A673 (cell line): ENCODE data around the gene TMEM165.

ENCODE experiments used
- CTCF ChIP-seq: fragments of 300-800, 200-600 bp; sonication (generic); conservative IDR thresholded peaks from 2 replicates; pipeline ENCODE4 v1.5.1; 2017; ENCODE audit warnings: low read depth, mild to moderate bottlenecking, antibody characterized with exemption, low read length, moderate library complexity, mixed read lengths
- EZH2 ChIP-seq: fragments of 200-600 bp; sonication (generic); IDR thresholded peaks from 2 replicates; pipeline ENCODE4 v1.6.1; 2017; ENCODE audit warnings: borderline replicate concordance, low read depth, mild to moderate bottlenecking, mixed read lengths, antibody characterized with exemption, low read length; ENCODE audit not compliant: poor library complexity, severe bottlenecking

GRCh38 chr4:55346851-55347255 lies 48.9 kb upstream of the TMEM165 start:
- TF ChIP-seq EZH2 (no peak), CTCF (no peak)
